ENCODE data around the gene FAM167B.
A peak's percentile ranks its signal among the peaks of the same experiment; 100 is the strongest.
"Not testable (repeated sequence)": the region's sequence is repeated elsewhere in the genome, so short reads cannot be mapped to it uniquely, and the experiment has no call there.

The FAM167B gene

DNA sequence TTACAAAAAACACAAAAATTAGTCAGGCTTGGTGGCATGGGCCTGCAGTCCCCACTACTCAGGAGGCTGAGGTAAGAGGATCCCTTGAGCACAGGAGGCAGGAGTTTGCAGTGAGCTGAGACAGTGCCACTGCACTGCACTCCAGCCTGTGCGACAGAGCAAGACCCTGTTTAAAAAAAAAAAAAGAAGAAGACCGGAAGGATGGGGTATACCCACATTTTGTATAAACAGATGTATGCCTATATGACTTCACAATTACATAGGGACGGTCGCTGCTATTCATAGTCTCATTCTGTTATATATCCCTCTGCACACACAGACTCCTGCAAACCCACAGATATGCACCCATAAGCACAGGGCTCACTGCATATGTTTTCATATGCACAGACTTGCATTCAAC is 16.7 kb downstream of the FAM167B start:
- DNase-seq = no peak

DNA sequence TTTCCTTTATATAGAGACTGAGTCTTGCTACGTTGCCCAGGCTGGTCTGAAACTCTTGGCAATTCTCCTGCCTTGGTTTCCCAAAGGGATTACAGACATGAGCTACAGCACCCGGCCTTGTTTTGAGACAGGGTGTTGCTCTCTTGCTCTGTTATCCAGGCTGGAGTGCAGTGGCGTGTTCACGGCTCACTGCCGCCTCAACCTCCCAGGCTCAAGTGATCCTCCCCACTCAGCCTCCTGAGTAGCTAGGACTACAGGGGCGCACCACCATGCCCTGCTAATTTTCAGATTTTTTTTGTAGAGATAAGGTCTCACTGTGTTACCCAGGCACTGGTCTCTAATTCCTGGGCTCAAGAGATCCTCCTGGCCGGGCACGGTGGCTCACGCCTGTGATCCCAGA is 18.8 kb downstream of the FAM167B start:
- no peak for DNase-seq

GRCh38 chr1:32266921-32267591 is 20.0 kb downstream of the FAM167B start:
- no peak for DNase-seq

GRCh38 chr1:32269744-32270143 is 22.7 kb downstream of the FAM167B start:
- DNase-seq = no peak

GRCh38 chr1:32272557-32273390 is 25.8 kb downstream of the FAM167B start:
- DNase-seq = peak; percentile 18

GRCh38 chr1:32273391-32274208 is 26.6 kb downstream of the FAM167B start:
- peak; percentile 82 for DNase-seq

DNA sequence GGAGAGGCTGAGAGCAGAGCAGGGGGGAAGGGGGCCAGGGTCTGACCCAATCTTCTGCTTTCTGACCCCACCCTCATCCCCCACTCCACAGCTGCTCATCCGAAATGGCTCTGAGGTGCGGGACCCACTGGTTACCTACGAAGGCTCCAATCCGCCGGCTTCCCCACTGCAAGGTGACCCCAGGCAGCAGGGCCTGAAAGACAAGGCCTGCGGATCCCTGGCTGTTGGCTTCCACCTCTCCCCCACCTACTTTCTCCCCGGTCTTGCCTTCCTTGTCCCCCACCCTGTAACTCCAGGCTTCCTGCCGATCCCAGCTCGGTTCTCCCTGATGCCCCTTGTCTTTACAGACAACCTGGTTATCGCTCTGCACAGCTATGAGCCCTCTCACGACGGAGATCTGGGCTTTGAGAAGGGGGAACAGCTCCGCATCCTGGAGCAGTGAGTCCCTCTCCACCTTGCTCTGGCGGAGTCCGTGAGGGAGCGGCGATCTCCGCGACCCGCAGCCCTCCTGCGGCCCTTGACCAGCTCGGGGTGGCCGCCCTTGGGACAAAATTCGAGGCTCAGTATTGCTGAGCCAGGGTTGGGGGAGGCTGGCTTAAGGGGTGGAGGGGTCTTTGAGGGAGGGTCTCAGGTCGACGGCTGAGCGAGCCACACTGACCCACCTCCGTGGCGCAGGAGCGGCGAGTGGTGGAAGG is 27.8 kb downstream of the FAM167B start:
- DNase-seq = no peak

DNA sequence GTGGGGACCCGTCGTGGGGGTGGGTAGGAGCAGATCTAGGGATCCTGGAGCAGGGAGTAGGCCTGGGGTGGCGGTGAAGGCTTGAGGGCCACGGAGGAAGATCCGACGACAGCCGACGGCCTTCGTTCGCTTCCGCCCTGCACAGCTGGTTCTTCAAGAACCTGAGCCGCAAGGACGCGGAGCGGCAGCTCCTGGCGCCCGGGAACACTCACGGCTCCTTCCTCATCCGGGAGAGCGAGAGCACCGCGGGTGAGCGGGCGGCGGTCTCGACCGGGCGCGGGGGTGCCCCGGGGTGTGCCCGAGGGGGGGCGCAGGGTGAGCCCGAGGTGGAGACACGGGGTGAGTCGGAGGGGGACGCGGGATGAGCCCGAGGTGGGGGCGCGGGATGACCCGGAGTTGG is 28.4 kb downstream of the FAM167B start:
- no peak for DNase-seq

GRCh38 chr1:32276032-32276782 is 29.2 kb downstream of the FAM167B start:
- no peak for DNase-seq

GRCh38 chr1:32284777-32285176 is 37.8 kb downstream of the FAM167B start:
- DNase-seq = not testable (repeated sequence)

DNA sequence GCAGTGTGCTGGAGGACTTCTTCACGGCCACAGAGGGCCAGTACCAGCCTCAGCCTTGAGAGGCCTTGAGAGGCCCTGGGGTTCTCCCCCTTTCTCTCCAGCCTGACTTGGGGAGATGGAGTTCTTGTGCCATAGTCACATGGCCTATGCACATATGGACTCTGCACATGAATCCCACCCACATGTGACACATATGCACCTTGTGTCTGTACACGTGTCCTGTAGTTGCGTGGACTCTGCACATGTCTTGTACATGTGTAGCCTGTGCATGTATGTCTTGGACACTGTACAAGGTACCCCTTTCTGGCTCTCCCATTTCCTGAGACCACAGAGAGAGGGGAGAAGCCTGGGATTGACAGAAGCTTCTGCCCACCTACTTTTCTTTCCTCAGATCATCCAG is 38.6 kb downstream of the FAM167B start:
- DNase-seq = no peak

DNA sequence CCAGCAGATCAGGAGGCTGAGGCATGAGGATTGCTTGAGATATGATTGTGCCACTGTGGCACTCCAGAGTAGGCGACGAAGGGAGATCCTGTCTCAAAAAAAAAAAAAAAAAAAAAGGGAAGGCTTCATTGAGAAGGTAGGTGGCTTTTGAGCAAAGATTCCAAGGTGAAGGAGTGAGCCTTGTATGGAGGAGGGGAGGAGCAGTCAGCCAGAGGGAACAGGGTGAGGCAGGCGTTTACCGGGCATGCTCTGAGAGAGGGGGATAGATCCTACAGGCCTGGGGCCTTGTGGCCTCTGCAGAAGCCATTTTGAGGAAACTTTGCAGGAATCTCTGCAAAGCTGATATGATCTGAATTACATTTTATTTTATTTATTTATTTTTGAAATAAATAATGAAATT is 39.7 kb downstream of the FAM167B start:
- DNase-seq = no peak

- DNase-seq = no peak
Observed at GRCh38 chr1:32289256-32289655, 42.2 kb downstream of the FAM167B start.

GRCh38 chr1:32291145-32291707 is 44.2 kb downstream of the FAM167B start:
- no peak for DNase-seq

GRCh38 chr1:32291708-32292538 is 44.9 kb downstream of the FAM167B start, which contains the start of gene HDAC1:
Gene HDAC1 (plus strand): TSS chr1:32292083. CDS start chr1:32292170, 87 bp downstream.
- DNase-seq = peak; percentile 97

GRCh38 chr1:32298211-32298610 is 51.2 kb downstream of the FAM167B start:
- not testable (repeated sequence) for DNase-seq

All from stimulated activated naive CD4-positive, alpha-beta T cell treated with Interleukin-2 at 50 U/mL for 16 hours (primary cell).